ENCODE data around the gene MTM1. TPM values are rescaled to one million over a fixed set of nuclear protein-coding genes. Genes with fewer than 3 reads are reported as not detected.

Gene MTM1
- total RNA-seq, 1 experiment from 2014 or later, result 6.4 TPM

- H3K4me3 Mint-ChIP-seq, result peak overlapping the region; percentile 12 to 50; a peak in 3 of 5 replicates
- Histone ChIP-seq H3K14ac (ENCODE audit: insufficient read depth, low read length) (no peak overlapping the region), H3K18ac (ENCODE audit: insufficient read length, low read depth, low read length) (no peak overlapping the region), H2BK12ac (ENCODE audit: insufficient read length, low read depth, low read length) (no peak overlapping the region), H2BK120ac (ENCODE audit: low read depth, low read length, poor library complexity, severe bottlenecking) (no peak overlapping the region), H3K4me1 (ENCODE audit: insufficient read depth, low read length) (no peaks in the 10 kb centered on the region), H2BK5ac (ENCODE audit: insufficient read length, low read length) (no peak overlapping the region), H2AK5ac (ENCODE audit: insufficient read length, low read length) (no peak overlapping the region), H3K27ac (ENCODE audit: insufficient read length, low read depth, low read length) (no peak overlapping the region), H4K8ac (replicated peaks; ENCODE audit: insufficient read length, low read depth, low read length) (no peak overlapping the region), H3K27me3 (ENCODE audit: insufficient read depth, low read length) (no peaks in the 10 kb centered on the region), H3K4ac (ENCODE audit: low read depth, low read length) (no peak overlapping the region), H4K5ac (ENCODE audit: insufficient read length, low read depth, low read length) (no peak overlapping the region), H2BK15ac (ENCODE audit: low read depth, low read length) (no peak overlapping the region), H4K91ac (ENCODE audit: insufficient read length, low read depth, low read length) (no peak overlapping the region), H3K56ac (ENCODE audit: insufficient read length, low read depth, low read length) (no peak overlapping the region), H3K23me2 (ENCODE audit: insufficient read length, low read depth, low read length, poor library complexity, severe bottlenecking) (no peaks in the 10 kb centered on the region), H3K4me2 (ENCODE audit: insufficient read depth, insufficient read length, low read length) (no peak overlapping the region), H3K9ac (ENCODE audit: extremely low read depth, insufficient read length, low read length) (no peak overlapping the region), H3K9me3 (ENCODE audit: control insufficient read depth, low read depth, low read length) (peaks cover 5% of the 10 kb centered on the region), H3K79me2 (ENCODE audit: insufficient read depth, low read length) (no peaks in the 10 kb centered on the region), H3K23ac (ENCODE audit: insufficient read length, low read depth, low read length) (no peak overlapping the region), H2BK20ac (ENCODE audit: low read depth, low read length, poor library complexity, severe bottlenecking) (no peak overlapping the region), H4K20me1 (ENCODE audit: control insufficient read depth, insufficient read depth, insufficient read length) (no peaks in the 10 kb centered on the region), H3T11ph (ENCODE audit: low read length) (no peak overlapping the region), H2AFZ (ENCODE audit: low read length) (no peak overlapping the region), H3K79me1 (ENCODE audit: insufficient read depth, low read depth, low read length, poor library complexity, severe bottlenecking) (no peaks in the 10 kb centered on the region)
- H3K27ac Mint-ChIP-seq, result peak overlapping the region in 1 of 3 experiments; percentile 87; a peak in 2 of 7 replicates
- peaks cover 55% of the 10 kb centered on the region for H3K27me3 Mint-ChIP-seq (ENCODE audit: low read depth)
- no CpG with 5 or more reads among the region's 7 CpGs for WGBS (ENCODE audit: extremely low coverage, insufficient read length, low lambda C conversion rate)
- TF ChIP-seq CTCF (conservative IDR thresholded peaks at IDR 0.05), result no peak
- no peak for DNase-seq
- peaks cover 73 to 78% of the 10 kb centered on the region in 2 experiments for H3K9me3 Mint-ChIP-seq
- peaks cover 6 to 8% of the 10 kb centered on the region in 2 experiments for H3K4me1 Mint-ChIP-seq
- peaks cover 0 to 4% (median 0%) of the 10 kb centered on the region in 3 experiments; a peak in 1 of 7 replicates for H3K36me3 Mint-ChIP-seq (ENCODE audit: insufficient read depth in 1 of 3, low read depth in 3 of 3)
Measured at GRCh38 chrX:150558424-150558823, 10.0 kb upstream of the MTM1 start.

Data from H9 (cell line).